Transverse colon (tissue), 4 donors: ENCODE results near the gene TP53TG5. TPM values are rescaled to one million over a fixed set of nuclear protein-coding genes. Genes with fewer than 3 reads are reported as not detected.

ENCODE experiments used
- DNase-seq: peaks from one replicate; pipeline ENCODE4 v3.0.0-alpha.2; 2019
- H3K27ac ChIP-seq, 4 donors: fragments of 200-600 bp; sonication (generic); 2 replicates each; pipeline ENCODE4 v1.5.1; 2016 to 2018; ENCODE audit warnings: inconsistent platforms in 4 of 4
- H3K27me3 ChIP-seq: fragments of 200-600 bp; sonication (generic); 2 replicates; pipeline ENCODE4 v1.5.1; 2017; ENCODE audit warnings: inconsistent platforms
- H3K36me3 ChIP-seq, 4 donors: fragments of 200-600 bp; sonication (generic); 2 replicates each; pipeline ENCODE4 v1.5.1; 2017 to 2019; ENCODE audit warnings: inconsistent platforms in 4 of 4
- H3K4me1 ChIP-seq, 4 donors: fragments of 200-600 bp; sonication (generic); 2 replicates each; pipeline ENCODE4 v1.5.1; 2017 to 2020; ENCODE audit warnings: inconsistent platforms in 4 of 4
- H3K4me3 ChIP-seq, 4 donors: fragments of 200-600 bp; sonication (generic); 1 replicate in 1 of 4; 2 replicates in 3 of 4; pipeline versions ENCODE4 v1.5.1 to v1.6.1; 2017 to 2019; ENCODE audit warnings: inconsistent platforms in 4 of 4
- H3K9me3 ChIP-seq, 2 donors: fragments of 200-600 bp; sonication (generic); 2 replicates each; pipeline ENCODE4 v1.5.1; 2017 to 2019; ENCODE audit warnings: inconsistent platforms in 2 of 2
- CTCF ChIP-seq, 5 experiments: fragments of 200-600 bp in 3 of 5; fragments of 450-650 bp in 2 of 5; sonication (generic) in 3 of 5; IDR thresholded peaks; 1 replicate in 2 of 5; 2 replicates in 3 of 5; pipeline ENCODE4 v1.5.1; 2016 to 2017; ENCODE audit warnings: antibody characterized with exemption in 5 of 5, inconsistent platforms in 3 of 5, mild to moderate bottlenecking in 2 of 5, moderate library complexity in 1 of 5
- EP300 ChIP-seq: sonication (generic); formaldehyde crosslinking; IDR thresholded peaks from one replicate; pipeline ENCODE4 v1.6.1; 2017; ENCODE audit warnings: antibody characterized with exemption, low read depth
- POLR2A ChIP-seq: fragments of 450-650 bp; IDR thresholded peaks from one replicate; pipeline ENCODE4 v1.6.1; 2016; ENCODE audit warnings: antibody characterized with exemption, mild to moderate bottlenecking, moderate library complexity
- POLR2AphosphoS5 ChIP-seq, 3 donors: sonication (generic); formaldehyde crosslinking; IDR thresholded peaks; one replicate each; pipeline ENCODE4 v1.6.1; 2016; ENCODE audit warnings: antibody characterized with exemption in 3 of 3
- WGBS, 2 donors: methylation state at CpG; one replicate each; pipeline ENCODE4 v1.1.5; 2018; ENCODE audit warnings: low coverage in 1 of 2; 5-methylcytosine and 5-hydroxymethylcytosine counted together
- in situ Hi-C, 4 donors: fragments of 200-750 bp; cut with MboI; loops; one replicate each; pipeline versions ENCODE4 v1.15.0 to v1.15.1; 2017; ENCODE audit warnings: low sequenced_read_pairs in 3 of 4, low pct_ligation_motif_present in 1 of 4, low pct_unique_long_range_greater_than_20kb in 1 of 4
- intact Hi-C: fragments of 100-400 bp; cut with DNase I; formaldehyde crosslinking; loops from one replicate; pipeline ENCODE4 v1.15.1; 2023; ENCODE audit warnings: low total_unique reads
- total RNA-seq, 4 donors: library from RNA; depleted of rRNA; stranded (reverse); fragments of >200 nt; gene quantifications; one replicate each; pipeline ENCODE4 v1.1.0, GENCODE V29; 2016

The TP53TG5 gene
- total RNA-seq, 4 donors from 2014 or later = 0.14 TPM; not detected in 3

GRCh38 chr20:45368221-45368980 lies 9.7 kb downstream of the TP53TG5 start:
- 66 to 77% methylated on average over 4 to 6 of the region's 6 CpGs for WGBS, 2 donors
- peak overlapping the region in 3 of 4 donors; percentile 2 to 44 (median 8) for H3K27ac ChIP-seq
- no peaks in the 10 kb centered on the region for H3K27me3 ChIP-seq
- TF ChIP-seq POLR2A (no peak), POLR2AphosphoS5 (IDR thresholded peaks at IDR 0.05) (peak in 1 of 3 donors; percentile 45), CTCF (IDR thresholded peaks at IDR 0.05) (no peak), EP300 (no peak)
- H3K4me1 ChIP-seq = peaks cover 19 to 49% (median 26%) of the 10 kb centered on the region in 4 donors
- H3K4me3 ChIP-seq = no peak overlapping the region
- peak; percentile 53 for DNase-seq
- intact Hi-C loops (no loop called here), in situ Hi-C loops (loop anchor here in 1 of 4 donors (5.0 kb wide), 1 partner anchor 49 kb away; the partner anchor contains the start of gene PIGT)
- no peaks in the 10 kb centered on the region for H3K9me3 ChIP-seq
- H3K36me3 ChIP-seq = peaks cover 0 to 27% (median 10%) of the 10 kb centered on the region in 4 donors

GRCh38 chr20:45367126-45367525 lies 11.0 kb downstream of the TP53TG5 start:
- DNase-seq = no peak
- Histone ChIP-seq H3K9me3 (no peaks in the 10 kb centered on the region), H3K4me3 (no peak overlapping the region), H3K4me1 (peaks cover 16 to 43% (median 22%) of the 10 kb centered on the region in 4 donors), H3K27ac (no peak overlapping the region), H3K27me3 (no peaks in the 10 kb centered on the region), H3K36me3 (peaks cover 0 to 27% (median 10%) of the 10 kb centered on the region in 4 donors)
- in situ Hi-C loops = loop anchor here in 1 of 4 donors (5.0 kb wide), 1 partner anchor 50 kb away; the partner anchor contains the start of gene PIGT
- no peak for TF ChIP-seq POLR2AphosphoS5 (IDR thresholded peaks at IDR 0.05)
- intact Hi-C loops = no loop called here

GRCh38 chr20:45366631-45367030 lies 11.5 kb downstream of the TP53TG5 start:
- in situ Hi-C loops = loop anchor here in 1 of 4 donors (5.0 kb wide), 1 partner anchor 51 kb away; the partner anchor contains the start of gene PIGT

GRCh38 chr20:45366192-45366591 lies 11.9 kb downstream of the TP53TG5 start:
- Histone ChIP-seq H3K36me3 (peaks cover 0 to 27% (median 10%) of the 10 kb centered on the region in 4 donors), H3K27me3 (no peaks in the 10 kb centered on the region), H3K9me3 (no peaks in the 10 kb centered on the region), H3K27ac (peak overlapping the region in 1 of 4 donors; percentile 68), H3K4me3 (no peak overlapping the region), H3K4me1 (peaks cover 16 to 50% (median 22%) of the 10 kb centered on the region in 4 donors)
- no peak for DNase-seq
- WGBS, 2 donors = 86 to 89% methylated on average over 1 of the region's 1 CpG
- intact Hi-C loops (no loop called here), in situ Hi-C loops (loop anchor here in 1 of 4 donors (5.0 kb wide), 1 partner anchor 51 kb away; the partner anchor contains the start of gene PIGT)
- TF ChIP-seq POLR2AphosphoS5 (IDR thresholded peaks at IDR 0.05) (no peak), CTCF (IDR thresholded peaks at IDR 0.05) (no peak), EP300 (no peak), POLR2A (no peak)

More at GRCh38 chr20:45366631-45367030, 11.5 kb downstream of the TP53TG5 start:
- H3K4me3 ChIP-seq = no peak overlapping the region
- no peak for DNase-seq
- no peaks in the 10 kb centered on the region for H3K9me3 ChIP-seq
- intact Hi-C loops = no loop called here
- no peaks in the 10 kb centered on the region for H3K27me3 ChIP-seq
- peaks cover 0 to 27% (median 10%) of the 10 kb centered on the region in 4 donors for H3K36me3 ChIP-seq
- 94% methylated on average over 8 to 11 of the region's 11 CpGs for WGBS, 2 donors
- H3K27ac ChIP-seq = no peak overlapping the region
- peaks cover 16 to 47% (median 22%) of the 10 kb centered on the region in 4 donors for H3K4me1 ChIP-seq
- TF ChIP-seq POLR2AphosphoS5 (IDR thresholded peaks at IDR 0.05) (no peak), POLR2A (no peak), CTCF (IDR thresholded peaks at IDR 0.05) (no peak), EP300 (no peak)
